ENCODE results near the gene NRIP2.

The NRIP2 gene

GRCh38 chr12:2854669-2855453 lies 20.0 kb upstream of the NRIP2 start:
- Histone ChIP-seq H3K36me3 (replicated peaks; ENCODE audit: low read depth, low read length) (peaks cover 25% of the 10 kb centered on the region), H3K4me1 (ENCODE audit: low read length) (no peaks in the 10 kb centered on the region), H3K9ac (ENCODE audit: low read length) (no peak overlapping the region), H3K27ac (ENCODE audit: low read length) (no peak overlapping the region), H3K4me2 (ENCODE audit: low read length) (no peak overlapping the region), H4K20me1 (ENCODE audit: insufficient read depth, low read length) (no peaks in the 10 kb centered on the region), H2AFZ (ENCODE audit: low read depth, low read length) (no peak overlapping the region), H3K4me3 (ENCODE audit: low read length) (no peak overlapping the region), H3K9me3 (ENCODE audit: insufficient read depth, low read length) (no peaks in the 10 kb centered on the region), H3K79me2 (ENCODE audit: low read length) (no peaks in the 10 kb centered on the region), H3K27me3 (ENCODE audit: low read depth, low read length) (no peaks in the 10 kb centered on the region)
- TF ChIP-seq EZH2phosphoT487 (IDR thresholded peaks at IDR 0.05; ENCODE audit: low read depth): no peak
- TF ChIP-seq, protein P1, sequence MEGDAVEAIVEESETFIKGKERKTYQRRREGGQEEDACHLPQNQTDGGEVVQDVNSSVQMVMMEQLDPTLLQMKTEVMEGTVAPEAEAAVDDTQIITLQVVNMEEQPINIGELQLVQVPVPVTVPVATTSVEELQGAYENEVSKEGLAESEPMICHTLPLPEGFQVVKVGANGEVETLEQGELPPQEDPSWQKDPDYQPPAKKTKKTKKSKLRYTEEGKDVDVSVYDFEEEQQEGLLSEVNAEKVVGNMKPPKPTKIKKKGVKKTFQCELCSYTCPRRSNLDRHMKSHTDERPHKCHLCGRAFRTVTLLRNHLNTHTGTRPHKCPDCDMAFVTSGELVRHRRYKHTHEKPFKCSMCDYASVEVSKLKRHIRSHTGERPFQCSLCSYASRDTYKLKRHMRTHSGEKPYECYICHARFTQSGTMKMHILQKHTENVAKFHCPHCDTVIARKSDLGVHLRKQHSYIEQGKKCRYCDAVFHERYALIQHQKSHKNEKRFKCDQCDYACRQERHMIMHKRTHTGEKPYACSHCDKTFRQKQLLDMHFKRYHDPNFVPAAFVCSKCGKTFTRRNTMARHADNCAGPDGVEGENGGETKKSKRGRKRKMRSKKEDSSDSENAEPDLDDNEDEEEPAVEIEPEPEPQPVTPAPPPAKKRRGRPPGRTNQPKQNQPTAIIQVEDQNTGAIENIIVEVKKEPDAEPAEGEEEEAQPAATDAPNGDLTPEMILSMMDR (IDR thresholded peaks at IDR 0.05; ENCODE audit: low read depth, low read length): no peak

DNA sequence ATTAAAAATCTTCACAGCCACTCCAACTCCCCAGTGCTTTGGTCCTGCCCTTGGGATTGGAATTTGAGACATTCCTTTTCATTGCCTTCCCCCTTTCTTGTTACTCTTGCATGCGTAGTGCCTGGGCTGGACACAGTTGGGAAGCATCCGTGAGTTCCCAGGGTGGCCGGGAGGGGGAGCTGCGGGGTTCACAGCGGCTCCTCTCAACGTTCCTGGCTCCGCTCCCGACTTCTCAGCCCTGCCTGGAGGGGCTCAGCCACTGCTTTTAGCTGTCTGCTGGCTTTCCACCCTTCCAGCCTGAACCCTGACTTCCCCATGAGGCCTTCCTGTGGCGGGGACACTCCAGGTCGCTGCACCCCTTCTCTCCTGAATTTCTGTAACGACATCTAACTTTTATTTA lies 18.8 kb upstream of the NRIP2 start:
- H3K27me3 ChIP-seq (ENCODE audit: low read depth, low read length): no peaks in the 10 kb centered on the region
- no peaks in the 10 kb centered on the region for H3K9me3 ChIP-seq (ENCODE audit: insufficient read depth, low read length)
- no peaks in the 10 kb centered on the region for H3K79me2 ChIP-seq (ENCODE audit: low read length)
- H3K27ac ChIP-seq (ENCODE audit: low read length): no peak overlapping the region
- peaks cover 13% of the 10 kb centered on the region for H3K36me3 ChIP-seq (replicated peaks; ENCODE audit: low read depth, low read length)
- H3K4me3 ChIP-seq (ENCODE audit: low read length): no peak overlapping the region
- H2AFZ ChIP-seq (ENCODE audit: low read depth, low read length): no peak overlapping the region
- no peak overlapping the region for H3K4me2 ChIP-seq (ENCODE audit: low read length)
- no peak overlapping the region for H3K9ac ChIP-seq (ENCODE audit: low read length)
- no peaks in the 10 kb centered on the region for H3K4me1 ChIP-seq (ENCODE audit: low read length)
- no peak for TF ChIP-seq EZH2phosphoT487 (IDR thresholded peaks at IDR 0.05; ENCODE audit: low read depth)
- TF ChIP-seq, protein P1 (IDR thresholded peaks at IDR 0.05; ENCODE audit: low read depth, low read length): no peak
- no peaks in the 10 kb centered on the region for H4K20me1 ChIP-seq (ENCODE audit: insufficient read depth, low read length)

DNA sequence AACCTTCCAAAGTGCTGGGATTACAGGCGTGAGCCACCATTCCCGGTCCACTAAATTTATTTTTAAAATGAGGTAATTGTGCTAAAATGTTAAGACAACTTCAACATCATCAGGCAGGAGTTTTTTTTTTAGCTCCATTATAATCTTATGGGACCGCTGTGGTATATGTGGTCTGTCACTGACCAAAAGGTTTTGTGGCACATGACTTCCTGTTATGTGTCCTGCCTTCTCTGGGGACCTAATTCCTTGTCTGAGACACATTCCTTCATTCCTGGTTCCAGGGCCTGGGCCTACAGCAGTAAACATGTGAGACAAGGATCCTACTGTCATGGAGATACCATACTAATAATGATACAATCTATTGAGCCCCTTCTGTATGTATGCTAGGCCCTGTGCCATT lies 17.1 kb upstream of the NRIP2 start:
- no peaks in the 10 kb centered on the region for H3K9me3 ChIP-seq (ENCODE audit: insufficient read depth, low read length)
- H2AFZ ChIP-seq (ENCODE audit: low read depth, low read length): no peak overlapping the region
- no peak overlapping the region for H3K9ac ChIP-seq (ENCODE audit: low read length)
- no peak overlapping the region for H3K27ac ChIP-seq (ENCODE audit: low read length)
- peaks cover 1% of the 10 kb centered on the region for H3K36me3 ChIP-seq (replicated peaks; ENCODE audit: low read depth, low read length)
- no peak overlapping the region for H3K4me3 ChIP-seq (ENCODE audit: low read length)
- no peaks in the 10 kb centered on the region for H3K27me3 ChIP-seq (ENCODE audit: low read depth, low read length)
- no peaks in the 10 kb centered on the region for H3K4me1 ChIP-seq (ENCODE audit: low read length)
- H4K20me1 ChIP-seq (ENCODE audit: insufficient read depth, low read length): no peaks in the 10 kb centered on the region
- TF ChIP-seq, protein P1 (IDR thresholded peaks at IDR 0.05; ENCODE audit: low read depth, low read length): no peak
- TF ChIP-seq EZH2phosphoT487 (IDR thresholded peaks at IDR 0.05; ENCODE audit: low read depth): no peak
- H3K4me2 ChIP-seq (ENCODE audit: low read length): no peak overlapping the region
- no peaks in the 10 kb centered on the region for H3K79me2 ChIP-seq (ENCODE audit: low read length)

GRCh38 chr12:2845280-2845679 lies 10.4 kb upstream of the NRIP2 start:
- TF ChIP-seq, protein P1 (IDR thresholded peaks at IDR 0.05; ENCODE audit: low read depth, low read length): no peak
- no peak for TF ChIP-seq EZH2phosphoT487 (IDR thresholded peaks at IDR 0.05; ENCODE audit: low read depth)
- no peak overlapping the region for H2AFZ ChIP-seq (ENCODE audit: low read depth, low read length)
- no peaks in the 10 kb centered on the region for H3K27me3 ChIP-seq (ENCODE audit: low read depth, low read length)
- no peaks in the 10 kb centered on the region for H3K9me3 ChIP-seq (ENCODE audit: insufficient read depth, low read length)
- no peaks in the 10 kb centered on the region for H3K79me2 ChIP-seq (ENCODE audit: low read length)
- H4K20me1 ChIP-seq (ENCODE audit: insufficient read depth, low read length): no peaks in the 10 kb centered on the region
- H3K27ac ChIP-seq (ENCODE audit: low read length): no peak overlapping the region
- no peak overlapping the region for H3K4me3 ChIP-seq (ENCODE audit: low read length)
- no peak overlapping the region for H3K9ac ChIP-seq (ENCODE audit: low read length)
- no peaks in the 10 kb centered on the region for H3K36me3 ChIP-seq (replicated peaks; ENCODE audit: low read depth, low read length)
- no peak overlapping the region for H3K4me2 ChIP-seq (ENCODE audit: low read length)
- no peaks in the 10 kb centered on the region for H3K4me1 ChIP-seq (ENCODE audit: low read length)

Data from OCI-LY3 (cell line).